ENCODE results near the gene GTPBP3. TPM values are rescaled to one million over a fixed set of nuclear protein-coding genes. Genes with fewer than 3 reads are reported as not detected.

GTPBP3 gene
- total and polyA plus RNA-seq, 2 of the 8 experiments (the other 6 are each of a cell fraction or from before 2014, with no cell fraction given) = 30.4 to 56.0 TPM

GRCh38 chr19:17323964-17324332, 13.4 kb upstream of the GTPBP3 start:
- Histone ChIP-seq H3K4me2 (ENCODE audit: insufficient read depth in 1 of 2, low read depth in 2 of 2, low read length in 2 of 2) (no peak overlapping the region), H3K23me2 (ENCODE audit: low read depth, low read length) (peaks cover 5% of the 10 kb centered on the region; the same call in 1 of the 2 replicates), H3K18ac (ENCODE audit: extremely low read depth, low read length) (no peak overlapping the region), H4K20me1 (replicated peaks in 1 of 2; ENCODE audit: control insufficient read depth in 1 of 2, insufficient read depth in 2 of 2, low read length in 2 of 2) (peaks cover 0 to 3% of the 10 kb centered on the region in 2 experiments), H2BK15ac (ENCODE audit: low read length) (no peak overlapping the region), H4K8ac (ENCODE audit: extremely low read depth, insufficient read depth, low read length) (no peak overlapping the region), H3K79me1 (ENCODE audit: low read depth, low read length) (no peaks in the 10 kb centered on the region; the same call in 1 of the 2 replicates), H3K4me1 (replicated peaks in 1 of 4; ENCODE audit: control insufficient read depth in 3 of 4, insufficient read depth in 4 of 4, low read length in 3 of 4) (peaks cover 0 to 15% (median 9%) of the 10 kb centered on the region in 4 experiments; a peak in 4 of 7 replicates), H4K5ac (ENCODE audit: insufficient read length, low read depth, low read length) (no peak overlapping the region), H3K79me2 (ENCODE audit: control insufficient read depth in 1 of 2, insufficient read depth in 2 of 2, low read length in 2 of 2) (no peaks in the 10 kb centered on the region), H2BK5ac (ENCODE audit: low read depth, low read length) (no peak overlapping the region), H3K27me3 (replicated peaks in 1 of 4; ENCODE audit: control insufficient read depth in 3 of 4, extremely low read depth in 1 of 4, insufficient read depth in 3 of 4, low read length in 3 of 4) (no peaks in the 10 kb centered on the region), H4K91ac (replicated peaks; ENCODE audit: insufficient read length, low read length) (no peak overlapping the region), H3K56ac (replicated peaks; ENCODE audit: insufficient read length, low read depth, low read length) (no peak overlapping the region), H2BK120ac (replicated peaks; ENCODE audit: low read depth, low read length) (no peak overlapping the region), H2BK12ac (ENCODE audit: low read depth, low read length) (no peak overlapping the region), H3K9me3 (ENCODE audit: insufficient read depth in 2 of 2, low read depth in 1 of 2, low read length in 1 of 2) (no peaks in the 10 kb centered on the region), H3K4me3 (ENCODE audit: extremely low read depth in 1 of 4, insufficient read depth in 2 of 4, low read depth in 3 of 4, low read length in 4 of 4) (no peak overlapping the region), H3K4ac (replicated peaks; ENCODE audit: insufficient read length, low read depth, low read length) (no peak overlapping the region), H2BK20ac (ENCODE audit: low read length) (no peak overlapping the region), H3K14ac (ENCODE audit: insufficient read length) (no peak overlapping the region), H3K27ac (ENCODE audit: low read depth, low read length) (no peak overlapping the region), H3K36me3 (ENCODE audit: control insufficient read depth in 2 of 4, insufficient read depth in 4 of 4, low read length in 3 of 4) (peaks cover 2 to 35% (median 15%) of the 10 kb centered on the region in 4 experiments; a peak in 5 of 8 replicates), H2AFZ (ENCODE audit: low read length) (no peak overlapping the region), H3K9ac (replicated peaks in 1 of 4; ENCODE audit: extremely low read depth in 1 of 4, low read depth in 3 of 4, low read length in 3 of 4) (no peak overlapping the region), H2AK5ac (ENCODE audit: low read depth, low read length) (no peak overlapping the region), H3K23ac (ENCODE audit: insufficient read length) (no peak overlapping the region)
- WGBS, 2 experiments (ENCODE audit: extremely low coverage in 1 of 2, insufficient coverage in 1 of 2, insufficient read length in 1 of 2, insufficient replicate concordance in 2 of 2, low coverage in 1 of 2, low lambda C conversion rate in 2 of 2, missing lambda C conversion rate in 1 of 2) = 91% methylated on average over 6 of the region's 7 CpGs; no CpG with 5 or more reads in 1 of the 2 experiments
- no peak for DNase-seq (ENCODE audit: low read depth in 1 of 2, low spot score in 2 of 2)
- CTCF ChIA-PET (ENCODE audit: partially characterized antibody) = interaction anchor here (1.2 to 3.1 kb wide), 2 partner anchors 12 to 66 kb away, joined by 4 to 7 read pairs; partner anchors contain the start of gene ANO8
- no peak for FAIRE-seq
- POLR2A ChIA-PET (ENCODE audit: partially characterized antibody) = interaction anchor here (1.0 to 17.1 kb wide), 4 partner anchors 13 to 108 kb away, joined by 3 to 329 read pairs (median 52); partner anchors contain the start of genes ABHD8, ANO8, DDA1 and GTPBP3
- TF ChIP-seq RXRA (IDR thresholded peaks at IDR 0.05; ENCODE audit: insufficient read depth, low read depth, low read length) = no peak
- TF ChIP-seq RBBP5 (IDR thresholded peaks at IDR 0.05; ENCODE audit: borderline replicate concordance, low read depth, low read length) = no peak
- no peak for TF ChIP-seq BACH1 (IDR thresholded peaks at IDR 0.05; ENCODE audit: low read length)
- TF ChIP-seq HDAC6 (IDR thresholded peaks at IDR 0.05; ENCODE audit: low read depth, low read length) = no peak
- no peak for TF ChIP-seq ASH2L (IDR thresholded peaks at IDR 0.05; ENCODE audit: low read length)
- no peak for TF ChIP-seq SIN3A (conservative IDR thresholded peaks at IDR 0.05 in 1 of 2, IDR thresholded peaks at IDR 0.05 in 1 of 2; ENCODE audit: low read depth in 1 of 2, low read length in 2 of 2)
- no peak for TF ChIP-seq RNF2 (IDR thresholded peaks at IDR 0.05; ENCODE audit: borderline replicate concordance, low read depth, low read length, missing control alignments, poor library complexity, severe bottlenecking)
- TF ChIP-seq KDM5A (IDR thresholded peaks at IDR 0.05; ENCODE audit: low read length) = no peak
- TF ChIP-seq TBP (IDR thresholded peaks at IDR 0.05; ENCODE audit: low read depth, low read length) = no peak
- no peak for TF ChIP-seq EGR1 (IDR thresholded peaks at IDR 0.05; ENCODE audit: borderline replicate concordance, low read depth, low read length)
- TF ChIP-seq KDM1A (IDR thresholded peaks at IDR 0.05; ENCODE audit: borderline replicate concordance, low read length) = no peak
- no peak for TF ChIP-seq POLR2AphosphoS5 (IDR thresholded peaks at IDR 0.05; ENCODE audit: low read depth, low read length)
- TF ChIP-seq BCL11A (IDR thresholded peaks at IDR 0.05; ENCODE audit: low read depth in 2 of 2, low read length in 2 of 2) = no peak
